Activated naive CD4-positive, alpha-beta T cell treated with anti-CD3 and anti-CD28 coated beads for 36 hours (primary cell): ENCODE data around the gene ADK. TPM values are rescaled to one million over a fixed set of nuclear protein-coding genes. Genes with fewer than 3 reads are reported as not detected.
A peak's percentile ranks its signal among the peaks of the same experiment; 100 is the strongest.
"Not testable (repeated sequence)": the region's sequence is repeated elsewhere in the genome, so short reads cannot be mapped to it uniquely, and the experiment has no call there.

ENCODE experiments used
- CTCF ChIA-PET: fragments of 350-600 bp; sonication (Branson Sonifier 250); formaldehyde crosslinking; loops from one replicate; lab custom pipeline; 2021; ENCODE audit warnings: antibody characterized with exemption; lab: Charles Lee
- DNase-seq: peaks from one replicate; pipeline ENCODE4 v3.0.0-alpha.2; 2020
- H3K27ac Mint-ChIP-seq: one replicate; pipeline ENCODE4 v1.8.0; 2021; ENCODE audit warnings: mild to moderate bottlenecking, mixed read lengths
- H3K27me3 Mint-ChIP-seq: one replicate; pipeline ENCODE4 v1.8.0; 2021; ENCODE audit warnings: low read depth, mixed read lengths
- H3K36me3 Mint-ChIP-seq: one replicate; pipeline ENCODE4 v1.8.0; 2021; ENCODE audit warnings: low read depth, mixed read lengths
- H3K4me1 Mint-ChIP-seq: one replicate; pipeline ENCODE4 v1.8.0; 2021; ENCODE audit warnings: low read depth, mixed read lengths
- H3K4me3 Mint-ChIP-seq: one replicate; pipeline ENCODE4 v1.8.0; 2021; ENCODE audit warnings: mild to moderate bottlenecking, moderate library complexity, mixed read lengths
- H3K9me3 Mint-ChIP-seq: one replicate; pipeline ENCODE4 v1.8.0; 2021; ENCODE audit warnings: mixed read lengths
- intact Hi-C: fragments of 100-400 bp; cut with micrococcal nuclease; formaldehyde crosslinking; loops from one replicate; pipeline ENCODE4 v1.15.1; 2023
- total RNA-seq, 2 experiments: library from RNA; stranded (reverse); gene quantifications; one replicate each; pipeline ENCODE4 v1.2.3, GENCODE V29; 2021

Gene ADK
- total RNA-seq, 2 experiments from 2014 or later = 43.4 to 43.9 TPM

DNA sequence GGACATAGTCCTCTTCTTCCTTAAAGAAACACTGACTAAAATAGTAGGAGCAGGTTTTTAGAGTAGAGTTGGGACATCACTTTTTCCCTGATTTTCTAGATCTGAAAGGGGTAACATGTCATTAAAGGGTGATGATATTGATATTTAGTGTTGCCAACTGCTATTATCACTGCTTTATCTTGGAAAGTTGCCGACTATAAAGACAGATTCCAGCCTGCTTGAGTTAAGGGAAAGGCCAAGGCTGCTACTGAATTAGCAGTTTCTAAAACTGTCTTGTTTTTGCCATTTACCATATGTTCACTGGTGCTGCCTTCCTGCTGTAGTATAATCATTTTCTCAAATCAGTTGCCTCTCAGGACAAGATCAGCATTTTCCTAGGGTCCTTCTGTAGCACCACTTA is 30.1 kb upstream of the ADK start:
- no peaks in the 10 kb centered on the region for H3K27me3 Mint-ChIP-seq
- H3K4me3 Mint-ChIP-seq = no peak overlapping the region
- DNase-seq = no peak
- CTCF ChIA-PET = no interaction called here
- H3K9me3 Mint-ChIP-seq = no peaks in the 10 kb centered on the region
- no peak overlapping the region for H3K27ac Mint-ChIP-seq
- peaks cover 42% of the 10 kb centered on the region for H3K36me3 Mint-ChIP-seq
- H3K4me1 Mint-ChIP-seq = peaks cover 3% of the 10 kb centered on the region
- intact Hi-C loops = no loop called here

DNA sequence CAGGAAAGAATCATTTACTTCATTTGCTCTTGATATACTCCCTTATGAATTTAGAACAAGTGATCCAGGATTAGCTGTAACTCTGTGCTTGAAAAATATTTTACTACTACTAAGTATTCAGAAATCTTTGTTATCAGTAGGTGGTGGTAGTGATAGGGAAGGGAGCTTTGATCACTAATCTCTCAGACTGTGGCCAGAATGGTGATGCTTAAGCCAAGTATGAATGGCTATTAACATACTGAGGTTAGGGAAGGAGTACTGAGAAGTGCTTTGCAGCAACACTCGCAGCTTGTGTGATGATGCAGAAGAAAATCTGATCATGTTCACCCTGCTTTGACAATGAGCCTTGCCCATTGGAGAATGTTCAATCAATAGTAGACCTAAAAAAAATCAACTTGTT is 29.7 kb upstream of the ADK start:
- Mint-ChIP-seq H3K36me3 (peaks cover 42% of the 10 kb centered on the region), H3K27me3 (no peaks in the 10 kb centered on the region), H3K4me3 (no peak overlapping the region), H3K4me1 (peaks cover 2% of the 10 kb centered on the region), H3K9me3 (no peaks in the 10 kb centered on the region), H3K27ac (no peak overlapping the region)
- DNase-seq = no peak
- intact Hi-C loops = no loop called here
- CTCF ChIA-PET = no interaction called here

GRCh38 chr10:74122060-74122459 is 29.0 kb upstream of the ADK start:
- H3K4me1 Mint-ChIP-seq = peaks cover 2% of the 10 kb centered on the region
- H3K36me3 Mint-ChIP-seq = peaks cover 38% of the 10 kb centered on the region
- no peak overlapping the region for H3K27ac Mint-ChIP-seq
- no peaks in the 10 kb centered on the region for H3K27me3 Mint-ChIP-seq
- no peak overlapping the region for H3K4me3 Mint-ChIP-seq
- intact Hi-C loops = no loop called here
- H3K9me3 Mint-ChIP-seq = no peaks in the 10 kb centered on the region
- CTCF ChIA-PET = no interaction called here
- no peak for DNase-seq

- Mint-ChIP-seq H3K4me1 (peaks cover 2% of the 10 kb centered on the region), H3K27ac (peak overlapping the region; percentile 48), H3K36me3 (peaks cover 36% of the 10 kb centered on the region), H3K4me3 (no peak overlapping the region), H3K9me3 (no peaks in the 10 kb centered on the region), H3K27me3 (no peaks in the 10 kb centered on the region)
- DNase-seq = no peak
- intact Hi-C loops = no loop called here
- CTCF ChIA-PET = interaction anchor here (0.6 to 1.4 kb wide), 3 partner anchors 23 to 1072 kb away, joined by 3 read pairs; no protein-coding TSS in a partner anchor
Observed at GRCh38 chr10:74123081-74123480, 27.9 kb upstream of the ADK start.

- Mint-ChIP-seq H3K27me3 (no peaks in the 10 kb centered on the region), H3K4me1 (no peaks in the 10 kb centered on the region), H3K36me3 (peaks cover 23% of the 10 kb centered on the region), H3K4me3 (no peak overlapping the region), H3K9me3 (no peaks in the 10 kb centered on the region), H3K27ac (no peak overlapping the region)
- intact Hi-C loops = no loop called here
- CTCF ChIA-PET = interaction anchor here (0.6 to 1.0 kb wide), 3 partner anchors 13 to 254 kb away, joined by 3 to 4 read pairs (median 3); no protein-coding TSS in a partner anchor
- no peak for DNase-seq
Observed at GRCh38 chr10:74133923-74134820, 16.8 kb upstream of the ADK start.

- DNase-seq = no peak
- H3K4me1 Mint-ChIP-seq = no peaks in the 10 kb centered on the region
- intact Hi-C loops = no loop called here
- H3K27ac Mint-ChIP-seq = no peak overlapping the region
- no peaks in the 10 kb centered on the region for H3K9me3 Mint-ChIP-seq
- CTCF ChIA-PET = interaction anchor here (1.0 kb wide), 1 partner anchor 255 kb away, joined by 3 read pairs; no protein-coding TSS in a partner anchor
- no peak overlapping the region for H3K4me3 Mint-ChIP-seq
- H3K36me3 Mint-ChIP-seq = peaks cover 23% of the 10 kb centered on the region
- H3K27me3 Mint-ChIP-seq = no peaks in the 10 kb centered on the region
Observed at GRCh38 chr10:74135452-74135851, 15.6 kb upstream of the ADK start.

GRCh38 chr10:74137992-74138391 is 13.0 kb upstream of the ADK start:
- no peak for DNase-seq
- H3K27ac Mint-ChIP-seq = no peak overlapping the region
- no peaks in the 10 kb centered on the region for H3K9me3 Mint-ChIP-seq
- intact Hi-C loops = no loop called here
- H3K36me3 Mint-ChIP-seq = peaks cover 17% of the 10 kb centered on the region
- H3K27me3 Mint-ChIP-seq = no peaks in the 10 kb centered on the region
- CTCF ChIA-PET = interaction anchor here (1.1 kb wide), 1 partner anchor 12 kb away, joined by 3 read pairs; no protein-coding TSS in a partner anchor
- peaks cover 4% of the 10 kb centered on the region for H3K4me1 Mint-ChIP-seq
- H3K4me3 Mint-ChIP-seq = no peak overlapping the region

DNA sequence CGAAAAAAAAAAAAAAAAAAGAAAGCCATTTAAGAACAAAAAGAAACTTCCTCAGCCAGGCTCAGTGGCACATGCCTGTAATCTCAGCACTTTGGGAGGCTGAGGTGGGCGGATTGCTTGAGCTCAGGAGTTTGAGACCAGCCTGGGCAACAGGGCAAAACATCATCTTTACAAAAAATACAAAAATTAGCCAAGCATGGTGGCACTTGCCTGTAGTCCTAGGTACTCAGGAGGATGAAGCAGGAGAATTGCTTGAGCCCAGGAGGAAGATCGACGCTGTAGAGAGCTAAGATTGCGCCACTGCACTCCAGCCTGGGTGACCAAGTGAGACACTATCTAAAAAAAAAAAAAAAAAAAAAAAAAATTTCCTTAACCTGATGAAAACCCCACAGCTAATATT is 12.4 kb upstream of the ADK start:
- H3K27me3 Mint-ChIP-seq, DNase-seq, H3K27ac Mint-ChIP-seq, H3K4me3 Mint-ChIP-seq, H3K9me3 Mint-ChIP-seq, H3K4me1 Mint-ChIP-seq, intact Hi-C loops: not testable (repeated sequence)
- peaks cover 15% of the 10 kb centered on the region for H3K36me3 Mint-ChIP-seq
- CTCF ChIA-PET = interaction anchor here (0.6 to 1.1 kb wide), 5 partner anchors 12 to 485 kb away, joined by 3 to 5 read pairs (median 3); no protein-coding TSS in a partner anchor

- H3K27me3 Mint-ChIP-seq = no peaks in the 10 kb centered on the region
- no peak overlapping the region for H3K27ac Mint-ChIP-seq
- DNase-seq = no peak
- H3K4me1 Mint-ChIP-seq = peaks cover 6% of the 10 kb centered on the region
- intact Hi-C loops = no loop called here
- H3K9me3 Mint-ChIP-seq = no peaks in the 10 kb centered on the region
- no peak overlapping the region for H3K4me3 Mint-ChIP-seq
- CTCF ChIA-PET = no interaction called here
- H3K36me3 Mint-ChIP-seq = peaks cover 9% of the 10 kb centered on the region
Observed at GRCh38 chr10:74139981-74140380, 11.0 kb upstream of the ADK start.

- Mint-ChIP-seq H3K36me3 (peaks cover 12% of the 10 kb centered on the region), H3K4me1 (peaks cover 10% of the 10 kb centered on the region), H3K4me3 (no peak overlapping the region), H3K27ac (no peak overlapping the region), H3K27me3 (no peaks in the 10 kb centered on the region), H3K9me3 (no peaks in the 10 kb centered on the region)
- DNase-seq = no peak
- CTCF ChIA-PET = no interaction called here
- intact Hi-C loops = no loop called here
Observed at GRCh38 chr10:74140553-74140952, 10.5 kb upstream of the ADK start.

GRCh38 chr10:74145133-74145532 is 5.9 kb upstream of the ADK start:
- CTCF ChIA-PET = interaction anchor here (0.6 kb wide), 1 partner anchor 979 kb away, joined by 3 read pairs; no protein-coding TSS in a partner anchor
- peaks cover 28% of the 10 kb centered on the region for H3K4me1 Mint-ChIP-seq

GRCh38 chr10:74146980-74147379 is 4.0 kb upstream of the ADK start:
- H3K36me3 Mint-ChIP-seq = peaks cover 11% of the 10 kb centered on the region
- H3K4me3 Mint-ChIP-seq, H3K27ac Mint-ChIP-seq, DNase-seq, intact Hi-C loops, H3K27me3 Mint-ChIP-seq, H3K9me3 Mint-ChIP-seq: not testable (repeated sequence)
- CTCF ChIA-PET = interaction anchor here (0.6 to 1.3 kb wide), 3 partner anchors 12 to 267 kb away, joined by 4 to 6 read pairs (median 4); no protein-coding TSS in a partner anchor
- H3K4me1 Mint-ChIP-seq = peaks cover 26% of the 10 kb centered on the region

More at GRCh38 chr10:74145133-74145532, 5.9 kb upstream of the ADK start:
- H3K27me3 Mint-ChIP-seq = no peaks in the 10 kb centered on the region
- intact Hi-C loops = no loop called here
- no peak overlapping the region for H3K4me3 Mint-ChIP-seq
- H3K27ac Mint-ChIP-seq = no peak overlapping the region
- H3K36me3 Mint-ChIP-seq = peaks cover 11% of the 10 kb centered on the region
- H3K9me3 Mint-ChIP-seq = no peaks in the 10 kb centered on the region
- no peak for DNase-seq
